IPS DF 19.7 (cell line): ENCODE results near the gene FAM193A.
"Not testable (repeated sequence)": the region's sequence is repeated elsewhere in the genome, so short reads cannot be mapped to it uniquely, and the experiment has no call there.

ENCODE experiments used
- DNase-seq: peaks from one replicate; pipeline ENCODE4 v3.0.0-alpha.2; 2013; ENCODE audit warnings: low read depth, low spot score

The FAM193A gene

DNA sequence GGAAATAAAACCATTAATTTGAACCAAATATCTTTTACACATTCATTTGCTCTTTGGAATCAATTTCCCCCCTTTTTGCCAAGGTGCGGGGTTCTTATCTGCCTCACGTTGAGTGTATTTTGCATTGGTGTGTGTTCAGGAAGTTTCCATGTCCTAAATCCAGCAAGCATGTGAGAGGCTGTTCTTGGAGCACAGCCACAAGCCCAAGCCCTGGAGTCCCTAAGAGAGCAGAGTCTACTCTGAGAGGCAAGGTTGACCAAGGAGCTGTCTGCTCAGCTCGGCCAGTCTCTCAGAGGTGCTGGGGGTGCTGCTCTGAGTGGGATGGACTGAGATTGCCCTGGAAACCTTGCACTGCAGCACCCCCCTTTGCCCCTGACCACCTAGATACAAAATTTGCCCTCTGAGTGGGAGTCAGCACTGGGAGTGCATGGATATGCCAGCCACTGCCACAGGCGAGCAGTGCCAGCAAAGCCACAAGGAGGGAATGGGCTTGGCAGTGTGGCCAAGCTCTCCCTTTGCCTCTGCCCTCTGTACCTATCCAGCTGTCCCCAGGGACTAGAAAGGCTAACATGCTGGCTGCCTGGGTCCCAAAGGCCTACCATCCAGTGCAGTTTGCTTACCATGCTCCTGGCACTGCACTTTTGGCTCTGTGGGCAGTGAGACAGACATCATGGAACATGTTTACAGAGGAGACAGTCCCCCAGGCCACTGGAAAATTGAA lies 20.5 kb upstream of the FAM193A start:
- DNase-seq: no peak

DNA sequence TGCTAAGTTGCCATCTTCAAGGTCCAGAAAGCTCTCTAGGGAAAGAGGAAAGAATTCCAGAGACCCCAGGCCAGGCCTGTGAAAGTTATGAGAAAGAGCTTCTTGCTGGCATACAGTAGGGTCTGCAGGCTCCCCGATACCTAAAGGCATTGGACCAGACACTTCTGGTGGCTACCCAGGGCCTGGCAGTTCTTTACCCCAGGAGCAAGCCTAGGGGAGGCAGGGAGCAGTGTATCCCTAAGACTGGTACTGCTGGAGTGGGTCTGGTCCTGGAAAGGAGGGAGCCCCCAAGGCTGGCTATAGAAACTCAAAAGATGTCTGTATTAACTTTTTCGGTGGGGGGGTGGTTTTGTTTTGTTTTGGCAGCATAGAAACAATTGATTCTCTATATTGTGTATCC lies 19.8 kb upstream of the FAM193A start:
- no peak for DNase-seq

DNA sequence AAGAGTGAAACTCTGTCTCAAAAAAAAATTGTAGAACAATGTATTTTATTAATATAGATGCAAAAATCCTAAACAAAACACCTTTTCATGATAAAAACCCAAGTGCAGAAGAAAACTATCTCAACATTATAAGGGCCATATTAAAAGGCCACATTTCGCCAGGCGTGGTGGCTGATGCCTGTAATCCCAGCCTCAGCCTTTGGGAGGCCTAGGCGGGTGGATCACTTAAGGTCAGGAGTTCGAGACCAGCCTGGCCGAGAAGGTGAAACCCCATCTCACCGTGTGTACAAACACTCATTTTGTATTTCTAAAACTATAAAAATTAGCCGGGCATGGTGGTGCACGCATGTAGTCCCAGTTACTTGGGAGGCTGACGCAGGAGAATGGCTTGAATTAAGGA lies 9.9 kb upstream of the FAM193A start:
- DNase-seq: no peak

GRCh38 chr4:2534904-2535375 lies 1.5 kb upstream of the FAM193A start:
- no peak for DNase-seq

- no peak for DNase-seq
These were observed 863 bp upstream of the FAM193A start for GRCh38 chr4:2535376-2536192.

DNA sequence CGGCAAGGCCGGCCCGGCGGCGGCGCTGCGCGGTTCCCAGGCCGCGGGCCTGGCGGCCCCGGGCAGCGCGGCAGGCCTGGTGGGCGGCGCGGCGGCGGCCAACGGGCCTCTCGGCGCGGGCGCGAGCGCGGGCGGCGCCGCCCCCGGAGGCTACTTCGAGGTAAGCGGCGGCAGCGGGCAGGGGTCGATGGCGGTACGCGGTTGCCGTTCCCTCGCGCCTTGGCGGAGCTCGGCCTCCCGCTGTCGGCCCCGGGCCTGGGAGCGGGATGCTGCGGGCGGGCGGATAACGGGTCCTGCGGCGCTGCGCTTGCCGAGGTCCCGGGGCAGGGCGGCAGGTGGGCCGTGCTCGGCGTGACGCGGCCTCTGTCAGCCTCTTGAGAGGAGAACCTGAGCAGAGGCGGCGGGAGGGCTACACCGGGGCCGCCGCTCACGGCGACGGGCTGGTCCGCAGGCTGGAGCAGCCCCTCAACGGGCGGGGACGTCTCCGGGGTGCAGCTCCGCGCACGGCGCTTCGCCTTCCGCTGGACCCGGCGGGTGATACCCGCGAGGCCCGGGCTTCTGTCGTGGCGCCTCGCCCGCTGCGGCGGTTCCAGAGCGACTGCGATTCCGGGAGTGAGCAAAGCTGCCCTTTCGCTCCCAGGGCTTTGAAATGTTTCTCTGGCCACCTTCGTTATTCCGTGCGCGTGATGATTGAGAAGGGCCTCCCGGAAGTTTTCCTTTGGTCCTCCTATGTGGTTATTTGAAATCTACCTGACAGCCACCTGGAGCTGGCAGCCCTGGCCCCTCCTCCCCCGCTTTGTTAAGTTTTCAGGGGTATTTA lies 774 bp downstream of the FAM193A start:
- no peak for DNase-seq

- DNase-seq: not testable (repeated sequence)
These were observed 7.2 kb downstream of the FAM193A start for GRCh38 chr4:2543580-2544191.

DNA sequence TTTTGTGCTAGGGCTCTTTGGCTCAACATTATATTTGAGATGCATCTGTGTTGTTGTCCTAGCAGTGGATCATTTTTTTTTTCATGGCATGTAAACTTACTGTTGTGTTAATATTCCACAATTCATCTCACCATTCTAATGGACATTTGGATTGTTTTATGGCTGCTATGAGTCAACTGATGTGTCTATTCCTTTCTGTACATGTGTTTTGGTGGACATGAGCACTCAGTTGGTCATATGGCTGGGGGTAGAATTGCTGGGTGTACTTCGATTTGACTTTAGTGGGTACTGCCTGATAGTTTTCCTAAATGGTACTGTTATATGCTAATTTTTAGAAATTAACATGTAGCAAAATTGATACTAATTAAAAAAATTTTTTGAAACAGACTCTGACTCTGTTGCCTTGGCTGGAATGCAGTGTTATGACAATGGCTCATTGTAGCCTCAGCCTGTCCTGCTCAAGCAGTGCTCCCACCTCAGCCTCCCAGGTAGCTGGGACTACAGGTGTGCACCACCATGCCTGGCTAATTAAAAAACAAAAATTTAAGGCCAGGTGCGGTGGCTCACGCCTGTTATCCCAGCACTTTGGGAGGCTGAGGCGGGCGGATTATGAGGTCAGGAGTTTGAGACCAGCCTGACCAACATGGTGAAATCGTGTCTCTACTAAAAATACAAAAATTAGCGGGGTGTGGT lies 9.0 kb downstream of the FAM193A start:
- no peak for DNase-seq

GRCh38 chr4:2546286-2546823 lies 9.9 kb downstream of the FAM193A start:
- DNase-seq: no peak

- DNase-seq: not testable (repeated sequence)
These were observed 10.7 kb downstream of the FAM193A start for GRCh38 chr4:2546961-2547691.

- DNase-seq: no peak
These were observed 14.7 kb downstream of the FAM193A start for GRCh38 chr4:2551118-2551517.

- DNase-seq: no peak
These were observed 16.4 kb downstream of the FAM193A start for GRCh38 chr4:2552806-2553205.

DNA sequence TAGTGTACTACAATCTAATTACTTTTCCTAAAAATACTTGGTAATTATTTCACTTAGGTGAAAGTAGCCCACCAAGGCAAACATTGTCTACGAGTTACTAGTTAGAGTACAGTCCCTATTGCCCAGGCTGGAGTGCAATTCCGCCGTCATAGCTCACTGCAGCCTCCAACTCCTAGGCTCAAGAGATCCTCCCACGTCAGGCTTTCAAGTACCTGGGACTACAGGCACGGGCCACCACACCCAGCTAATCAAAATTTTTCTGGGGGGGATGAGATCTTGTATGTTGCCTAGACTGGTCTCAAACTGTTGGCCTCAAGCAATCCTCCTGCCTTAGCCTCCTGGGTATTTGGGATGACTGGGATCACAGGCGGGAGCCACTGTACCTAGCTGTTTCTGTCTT lies 21.9 kb downstream of the FAM193A start:
- DNase-seq: no peak

DNA sequence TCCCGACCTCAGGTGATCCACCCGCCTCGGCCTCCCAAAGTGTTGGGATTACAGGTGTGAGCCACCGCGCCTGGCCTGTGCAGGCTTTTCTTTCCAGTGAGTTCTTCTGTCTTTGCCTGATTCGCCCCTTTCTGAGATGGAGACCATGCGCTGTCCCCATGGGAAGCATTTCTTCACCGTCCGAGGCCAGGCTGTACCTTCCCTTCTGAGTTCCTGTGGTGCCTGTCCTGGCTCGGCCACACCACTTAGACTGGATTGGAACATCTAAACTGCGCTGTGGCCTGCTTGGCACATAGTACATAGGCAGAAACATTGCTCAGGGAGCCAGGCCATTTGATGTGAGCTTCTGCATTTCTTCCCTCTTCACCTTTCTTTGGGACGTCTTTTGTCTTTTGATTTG lies 23.7 kb downstream of the FAM193A start:
- no peak for DNase-seq

- DNase-seq: no peak
These were observed 29.1 kb downstream of the FAM193A start for GRCh38 chr4:2565533-2565932.

DNA sequence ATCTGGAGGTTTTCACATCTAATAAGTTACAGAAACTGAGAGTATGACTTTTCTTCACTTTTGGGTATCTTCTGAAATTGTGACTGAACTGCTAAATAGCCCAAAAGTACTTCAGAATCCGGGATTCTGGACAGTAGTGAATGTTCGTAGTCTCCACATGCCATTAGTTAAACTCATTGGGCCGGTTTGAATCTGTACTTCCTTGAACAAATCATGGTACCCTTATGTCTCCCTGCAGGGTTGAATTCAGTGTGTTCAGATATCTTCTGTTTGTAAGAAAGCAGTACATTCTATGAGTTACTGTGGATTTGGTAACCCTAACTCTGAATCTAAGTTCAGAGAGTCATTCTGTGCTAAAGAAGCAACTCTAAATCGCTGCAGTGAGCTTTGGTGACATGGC lies 33.6 kb downstream of the FAM193A start:
- no peak for DNase-seq

DNA sequence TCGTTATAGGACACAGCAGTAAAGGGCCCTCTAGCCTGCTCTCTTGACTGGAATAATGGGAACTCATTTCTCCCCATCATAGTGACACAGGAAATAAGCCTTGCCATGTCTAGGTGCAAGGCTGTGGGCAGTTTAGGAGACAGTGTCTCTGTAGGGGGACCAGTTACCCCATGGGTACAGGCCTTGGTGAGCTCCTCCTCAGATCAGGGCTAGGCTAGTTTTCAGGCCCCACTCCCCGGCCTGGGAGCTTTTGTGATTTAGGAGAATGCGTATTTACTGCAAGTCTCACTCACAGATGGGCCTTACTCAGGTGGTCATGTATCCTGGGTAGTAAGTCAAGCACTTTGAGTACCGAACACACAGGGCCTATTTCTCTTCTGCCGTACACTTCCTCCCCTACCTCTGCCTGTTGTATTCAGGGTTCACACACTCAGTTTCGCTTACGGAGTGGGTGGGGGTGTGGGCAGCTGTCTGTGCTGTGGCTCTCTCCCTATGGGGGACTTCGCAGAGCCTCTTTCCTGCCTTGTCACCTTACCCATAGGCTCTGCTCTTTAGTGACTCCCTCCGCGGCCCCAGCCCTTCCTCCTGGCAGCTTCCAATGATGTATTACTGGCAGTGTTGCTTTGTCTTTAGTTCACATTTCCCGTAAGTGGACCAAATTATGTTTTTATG lies 34.2 kb downstream of the FAM193A start:
- no peak for DNase-seq

DNA sequence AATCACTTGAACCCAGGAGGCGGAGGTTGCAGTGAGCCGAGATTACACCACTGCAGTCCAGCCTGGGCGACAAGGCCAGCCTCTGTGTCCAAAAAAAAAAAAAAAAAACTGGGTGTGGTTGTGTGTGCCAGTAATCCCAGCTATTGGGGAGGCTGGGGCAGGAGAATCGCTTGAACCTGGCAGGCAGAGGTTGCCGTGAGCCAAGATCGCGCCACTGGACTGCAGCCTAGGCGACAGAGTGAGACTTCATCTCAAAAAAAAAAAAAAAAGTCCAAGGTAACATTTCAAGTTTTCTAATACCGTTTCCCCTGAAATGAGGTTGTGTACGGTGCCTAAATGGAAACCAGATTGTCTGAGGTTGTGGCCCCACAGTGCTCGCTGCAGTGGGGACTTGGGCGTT lies 35.6 kb downstream of the FAM193A start:
- DNase-seq: no peak

DNA sequence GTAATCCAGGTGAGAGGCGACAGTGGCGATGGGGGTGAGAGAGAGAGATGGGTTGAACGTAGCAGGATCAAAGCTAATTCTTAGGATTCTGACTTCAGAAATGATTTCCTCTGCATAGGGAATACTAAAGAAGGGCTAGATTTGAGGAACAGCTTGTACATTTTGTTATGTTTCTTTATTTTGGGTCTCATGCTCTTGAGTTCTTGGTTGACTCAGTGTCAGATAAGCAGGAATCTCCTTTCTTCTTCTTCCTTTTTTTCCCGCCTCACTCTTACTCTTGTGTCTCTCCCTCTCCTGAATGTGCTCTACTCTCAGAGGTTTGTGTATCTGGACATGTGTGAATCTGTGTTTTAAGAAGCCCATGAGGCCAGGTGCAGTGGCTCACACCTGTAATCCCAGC lies 36.4 kb downstream of the FAM193A start:
- no peak for DNase-seq

DNA sequence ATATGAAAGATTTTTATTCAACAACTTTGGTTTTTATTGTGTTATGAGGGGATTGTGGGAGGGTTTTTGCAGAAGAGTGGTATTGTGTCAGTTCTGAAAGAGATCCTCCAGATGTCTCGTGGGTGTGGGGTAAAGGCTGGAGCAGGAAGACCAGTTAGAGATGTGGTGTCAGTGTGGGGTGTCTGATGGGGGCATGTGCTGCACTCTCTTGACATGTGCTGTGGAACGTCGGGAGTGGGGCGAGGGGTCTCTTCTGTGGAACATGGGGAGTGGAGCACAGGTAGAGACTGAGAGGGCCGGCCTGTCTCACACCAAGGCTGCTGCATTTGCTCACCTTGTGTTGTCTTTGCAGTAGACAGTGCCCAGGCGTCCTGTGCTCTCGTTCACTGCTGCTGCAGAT lies 37.6 kb downstream of the FAM193A start:
- no peak for DNase-seq
